Neural cell (in vitro differentiated cells): ENCODE results near the gene RXFP4. TPM values are rescaled to one million over a fixed set of nuclear protein-coding genes. Genes with fewer than 3 reads are reported as not detected.
A peak's percentile ranks its signal among the peaks of the same experiment; 100 is the strongest.

Source experiments
- H2AFZ ChIP-seq: fragments of 200-600, 300-800 bp; sonication (generic), shearing (Covaris generic); 2 replicates; pipeline ENCODE4 v1.6.0; 2014; ENCODE audit warnings: low read depth, mild to moderate bottlenecking, antibody characterized with exemption, low read length, moderate library complexity
- H3F3A ChIP-seq: fragments of 200-600 bp; shearing (Covaris generic); 2 replicates; pipeline ENCODE4 v1.6.1; 2016; ENCODE audit warnings: mild to moderate bottlenecking, moderate library complexity, mixed read lengths, antibody characterized with exemption, low read length; ENCODE audit not compliant: insufficient read depth, poor library complexity, severe bottlenecking
- H3K27ac ChIP-seq: fragments of 200-600, 300-800 bp; sonication (generic), shearing (Covaris generic); 2 replicates; pipeline ENCODE4 v1.5.1; 2014; ENCODE audit warnings: mild to moderate bottlenecking, low read length, moderate library complexity
- H3K27me3 ChIP-seq: fragments of 300-800, 200-600 bp; sonication (generic), shearing (Covaris generic); 2 replicates; pipeline ENCODE4 v1.6.0; 2014; ENCODE audit warnings: mild to moderate bottlenecking, low read depth, low read length, moderate library complexity; ENCODE audit not compliant: insufficient read depth
- H3K36me3 ChIP-seq: fragments of 300-800, 200-600 bp; sonication (generic), shearing (Covaris generic); 2 replicates; pipeline ENCODE4 v1.5.1; 2014; ENCODE audit warnings: mild to moderate bottlenecking, antibody characterized with exemption, low read length, moderate library complexity; ENCODE audit not compliant: insufficient read depth
- H3K4me2 ChIP-seq: fragments of 300-800, 200-600 bp; sonication (generic), shearing (Covaris generic); 2 replicates; pipeline ENCODE4 v1.6.0; 2014; ENCODE audit warnings: mild to moderate bottlenecking, low read length
- H3K4me3 ChIP-seq: fragments of 300-800, 200-600 bp; sonication (generic), shearing (Covaris generic); 2 replicates; pipeline ENCODE4 v1.5.1; 2014; ENCODE audit warnings: mild to moderate bottlenecking, low read length, moderate library complexity
- H3K79me2 ChIP-seq: fragments of 200-600 bp; shearing (Covaris generic); replicated peaks from 2 replicates; pipeline ENCODE4 v1.6.0; 2014; ENCODE audit warnings: mild to moderate bottlenecking, low read length, moderate library complexity; ENCODE audit not compliant: insufficient read depth
- H3K9ac ChIP-seq: fragments of 300-800, 200-600 bp; sonication (generic), shearing (Covaris generic); 2 replicates; pipeline ENCODE4 v1.6.1; 2016; ENCODE audit warnings: mild to moderate bottlenecking, low read length, mixed read lengths
- H3K9me2 ChIP-seq: fragments of 200-600 bp; shearing (Covaris generic); 2 replicates; pipeline ENCODE4 v1.6.1; 2016; ENCODE audit warnings: mild to moderate bottlenecking, low read length, mixed read lengths; ENCODE audit not compliant: insufficient read depth
- H3K9me3 ChIP-seq: fragments of 200-600, 300-800 bp; sonication (generic), shearing (Covaris generic); 2 replicates; pipeline ENCODE4 v1.6.1; 2016; ENCODE audit warnings: mild to moderate bottlenecking, mixed run types, low read length, moderate library complexity, mixed read lengths
- H4K20me1 ChIP-seq: fragments of 200-600 bp; shearing (Covaris generic); 2 replicates; pipeline ENCODE4 v1.6.1; 2016; ENCODE audit warnings: mild to moderate bottlenecking, mixed run types; ENCODE audit not compliant: insufficient read depth
- EP300 ChIP-seq: fragments of 450-650 bp; conservative IDR thresholded peaks from 2 replicates; pipeline ENCODE4 v1.6.1; 2014; ENCODE audit warnings: antibody characterized with exemption, mild to moderate bottlenecking, moderate library complexity; ENCODE audit not compliant: poor library complexity, severe bottlenecking
- EZH2 ChIP-seq: fragments of 200-600, 300-800 bp; shearing (Covaris generic), sonication (generic); IDR thresholded peaks from 2 replicates; pipeline ENCODE4 v1.6.1; 2014; ENCODE audit warnings: antibody characterized with exemption, low read length, borderline replicate concordance, mild to moderate bottlenecking; ENCODE audit not compliant: insufficient read depth, poor library complexity, severe bottlenecking
- MXI1 ChIP-seq: fragments of 450-650 bp; conservative IDR thresholded peaks from 2 replicates; pipeline ENCODE4 v1.6.1; 2014; ENCODE audit warnings: antibody characterized with exemption, mild to moderate bottlenecking; ENCODE audit not compliant: poor library complexity, severe bottlenecking
- POLR2AphosphoS5 ChIP-seq: IDR thresholded peaks from 2 replicates; pipeline ENCODE4 v1.6.1; 2012
- RAD21 ChIP-seq: fragments of 450-650 bp; conservative IDR thresholded peaks from 2 replicates; pipeline ENCODE4 v1.6.1; 2014; ENCODE audit warnings: antibody characterized with exemption, mild to moderate bottlenecking, moderate library complexity
- SMC3 ChIP-seq: fragments of 450-650 bp; conservative IDR thresholded peaks from 2 replicates; pipeline ENCODE4 v1.6.1; 2014; ENCODE audit warnings: antibody characterized with exemption, mild to moderate bottlenecking, moderate library complexity; ENCODE audit not compliant: poor library complexity
- TAF1 ChIP-seq: IDR thresholded peaks from 2 replicates; pipeline ENCODE4 v1.6.1; 2012; ENCODE audit warnings: low read depth
- polyA plus RNA-seq: library from polyadenylated mRNA; depleted of rRNA; stranded (reverse); fragments of >200 nt; gene quantifications from 2 replicates; pipeline ENCODE4 v1.2.3, GENCODE V29; 2014
- TF ChIP-seq, protein P1 (sequence below): IDR thresholded peaks from 2 replicates; pipeline ENCODE4 v1.6.1; 2012; ENCODE audit warnings: borderline replicate concordance
- TF ChIP-seq, protein P2 (sequence below): fragments of 450-650 bp; IDR thresholded peaks from 2 replicates; pipeline ENCODE4 v1.5.1; 2014; ENCODE audit warnings: antibody characterized with exemption, mild to moderate bottlenecking, moderate library complexity; ENCODE audit not compliant: poor library complexity, severe bottlenecking

The RXFP4 gene
- polyA plus RNA-seq, 1 donor from 2014 or later: not detected

GRCh38 chr1:155910621-155911121 is 30.8 kb upstream of the RXFP4 start:
- Histone ChIP-seq H3K9me2 (no peaks in the 10 kb centered on the region), H3K36me3 (no peaks in the 10 kb centered on the region), H3F3A (no peaks in the 10 kb centered on the region), H3K9ac (peak overlapping the region; percentile 78), H3K4me3 (peak overlapping the region; percentile 89), H3K9me3 (no peaks in the 10 kb centered on the region), H2AFZ (peak overlapping the region; percentile 45), H3K27me3 (no peaks in the 10 kb centered on the region), H3K27ac (peak overlapping the region; percentile 68), H3K79me2 (peaks cover 22% of the 10 kb centered on the region), H3K4me2 (peak overlapping the region; percentile 61), H4K20me1 (no peaks in the 10 kb centered on the region)
- TF ChIP-seq EZH2 (no peak), MXI1 (peak; percentile 37), TAF1 (peak; percentile 18)

DNA sequence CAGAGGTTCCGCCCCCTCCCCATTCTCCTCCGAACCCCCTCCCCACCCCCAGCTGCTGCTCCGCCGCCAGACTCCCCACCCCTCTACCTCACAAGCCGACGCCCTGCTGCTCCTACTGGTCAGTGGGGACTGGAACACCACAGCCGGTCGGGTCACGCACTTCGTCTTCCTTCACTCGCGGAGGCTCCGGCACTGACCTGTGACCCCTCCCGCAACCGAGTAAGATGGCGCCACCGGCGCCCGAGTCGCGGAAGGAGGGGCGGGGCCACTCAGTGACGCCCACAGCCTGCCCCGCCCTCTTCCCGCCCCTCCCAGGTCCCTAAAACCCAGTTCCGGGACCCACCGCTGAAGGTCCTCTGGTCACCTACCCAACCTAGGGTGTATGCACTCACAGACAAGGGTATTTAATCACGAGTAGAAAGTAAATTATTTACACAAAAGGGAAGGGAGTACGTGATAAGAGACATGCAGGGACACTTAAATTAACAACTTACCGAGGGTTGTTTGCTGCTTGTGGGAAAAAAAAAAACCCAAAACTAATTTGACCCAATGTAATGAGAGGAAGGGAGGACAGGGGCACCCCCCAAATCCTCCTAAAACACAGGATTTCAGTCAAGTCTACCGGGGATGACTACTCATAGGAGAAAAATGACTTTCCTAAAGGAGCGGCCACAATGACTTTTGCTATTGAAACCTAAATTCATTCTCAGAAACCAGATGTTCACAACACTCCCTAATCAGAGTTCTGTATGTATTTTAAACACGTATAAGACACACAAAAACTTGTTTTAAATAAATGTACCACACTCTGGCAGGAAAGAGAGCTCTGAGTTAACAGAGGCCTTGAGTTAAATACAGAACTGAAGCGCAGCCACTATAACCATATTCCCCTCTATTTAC is 30.0 kb upstream of the RXFP4 start, which contains the start of gene RIT1:
Gene RIT1, minus strand, starts transcription at position 194 of the 900 bp plus-strand sequence. CDS start 588 bp downstream, outside the sequence.
- Histone ChIP-seq H3K79me2 (peaks cover 22% of the 10 kb centered on the region), H3K9ac (peak within 1 kb of the TSS; percentile 78), H3K36me3 (peaks cover 3% of the 10 kb centered on the region), H3K27ac (peak within 1 kb of the TSS; percentile 68), H3K9me2 (no peaks in the 10 kb centered on the region), H3F3A (no peaks in the 10 kb centered on the region), H3K9me3 (no peaks in the 10 kb centered on the region), H3K4me3 (peak within 1 kb of the TSS; percentile 89), H4K20me1 (no peaks in the 10 kb centered on the region), H3K4me2 (peak within 1 kb of the TSS; percentile 61), H3K27me3 (no peaks in the 10 kb centered on the region), H2AFZ (peak within 1 kb of the TSS; percentile 45)
- TF ChIP-seq RAD21 (no peak), POLR2AphosphoS5 (peak; percentile 82), EZH2 (no peak)
- TF ChIP-seq, protein P1, sequence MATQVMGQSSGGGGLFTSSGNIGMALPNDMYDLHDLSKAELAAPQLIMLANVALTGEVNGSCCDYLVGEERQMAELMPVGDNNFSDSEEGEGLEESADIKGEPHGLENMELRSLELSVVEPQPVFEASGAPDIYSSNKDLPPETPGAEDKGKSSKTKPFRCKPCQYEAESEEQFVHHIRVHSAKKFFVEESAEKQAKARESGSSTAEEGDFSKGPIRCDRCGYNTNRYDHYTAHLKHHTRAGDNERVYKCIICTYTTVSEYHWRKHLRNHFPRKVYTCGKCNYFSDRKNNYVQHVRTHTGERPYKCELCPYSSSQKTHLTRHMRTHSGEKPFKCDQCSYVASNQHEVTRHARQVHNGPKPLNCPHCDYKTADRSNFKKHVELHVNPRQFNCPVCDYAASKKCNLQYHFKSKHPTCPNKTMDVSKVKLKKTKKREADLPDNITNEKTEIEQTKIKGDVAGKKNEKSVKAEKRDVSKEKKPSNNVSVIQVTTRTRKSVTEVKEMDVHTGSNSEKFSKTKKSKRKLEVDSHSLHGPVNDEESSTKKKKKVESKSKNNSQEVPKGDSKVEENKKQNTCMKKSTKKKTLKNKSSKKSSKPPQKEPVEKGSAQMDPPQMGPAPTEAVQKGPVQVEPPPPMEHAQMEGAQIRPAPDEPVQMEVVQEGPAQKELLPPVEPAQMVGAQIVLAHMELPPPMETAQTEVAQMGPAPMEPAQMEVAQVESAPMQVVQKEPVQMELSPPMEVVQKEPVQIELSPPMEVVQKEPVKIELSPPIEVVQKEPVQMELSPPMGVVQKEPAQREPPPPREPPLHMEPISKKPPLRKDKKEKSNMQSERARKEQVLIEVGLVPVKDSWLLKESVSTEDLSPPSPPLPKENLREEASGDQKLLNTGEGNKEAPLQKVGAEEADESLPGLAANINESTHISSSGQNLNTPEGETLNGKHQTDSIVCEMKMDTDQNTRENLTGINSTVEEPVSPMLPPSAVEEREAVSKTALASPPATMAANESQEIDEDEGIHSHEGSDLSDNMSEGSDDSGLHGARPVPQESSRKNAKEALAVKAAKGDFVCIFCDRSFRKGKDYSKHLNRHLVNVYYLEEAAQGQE: peak; percentile 33

DNA sequence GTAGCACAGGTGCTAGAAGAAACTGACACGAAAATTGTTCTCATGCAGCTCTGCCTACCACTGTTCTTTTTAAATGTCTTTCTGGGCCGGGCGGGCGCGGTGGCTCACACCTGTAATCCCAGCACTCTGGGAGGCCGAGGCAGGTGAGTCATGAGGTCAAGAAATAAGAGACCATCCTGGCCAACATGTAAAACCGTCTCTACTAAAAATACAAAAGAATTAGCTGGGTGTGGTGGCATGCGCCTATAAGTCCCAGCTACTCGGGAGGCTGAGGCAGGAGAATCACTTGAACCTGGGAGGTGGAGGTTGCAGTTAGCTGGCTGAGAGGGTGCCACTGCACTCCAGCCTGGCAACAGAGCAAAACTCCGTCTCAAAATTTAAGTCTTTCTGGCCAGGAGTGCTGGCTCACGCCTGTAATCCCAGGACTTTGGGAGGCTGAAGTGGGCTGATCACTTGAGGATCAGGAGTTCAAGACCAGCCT is 29.3 kb upstream of the RXFP4 start:
- no peak overlapping the region for H2AFZ ChIP-seq
- peaks cover 22% of the 10 kb centered on the region for H3K79me2 ChIP-seq
- no peaks in the 10 kb centered on the region for H3K9me2 ChIP-seq
- peaks cover 5% of the 10 kb centered on the region for H3K36me3 ChIP-seq
- H3K9ac ChIP-seq: no peak overlapping the region
- H3K9me3 ChIP-seq: no peaks in the 10 kb centered on the region
- H4K20me1 ChIP-seq: no peaks in the 10 kb centered on the region
- no peaks in the 10 kb centered on the region for H3K27me3 ChIP-seq
- H3F3A ChIP-seq: no peaks in the 10 kb centered on the region
- H3K4me2 ChIP-seq: no peak overlapping the region
- no peak overlapping the region for H3K27ac ChIP-seq
- TF ChIP-seq, protein P1: no peak
- no peak for TF ChIP-seq RAD21
- TF ChIP-seq TAF1: no peak
- TF ChIP-seq, protein P2, sequence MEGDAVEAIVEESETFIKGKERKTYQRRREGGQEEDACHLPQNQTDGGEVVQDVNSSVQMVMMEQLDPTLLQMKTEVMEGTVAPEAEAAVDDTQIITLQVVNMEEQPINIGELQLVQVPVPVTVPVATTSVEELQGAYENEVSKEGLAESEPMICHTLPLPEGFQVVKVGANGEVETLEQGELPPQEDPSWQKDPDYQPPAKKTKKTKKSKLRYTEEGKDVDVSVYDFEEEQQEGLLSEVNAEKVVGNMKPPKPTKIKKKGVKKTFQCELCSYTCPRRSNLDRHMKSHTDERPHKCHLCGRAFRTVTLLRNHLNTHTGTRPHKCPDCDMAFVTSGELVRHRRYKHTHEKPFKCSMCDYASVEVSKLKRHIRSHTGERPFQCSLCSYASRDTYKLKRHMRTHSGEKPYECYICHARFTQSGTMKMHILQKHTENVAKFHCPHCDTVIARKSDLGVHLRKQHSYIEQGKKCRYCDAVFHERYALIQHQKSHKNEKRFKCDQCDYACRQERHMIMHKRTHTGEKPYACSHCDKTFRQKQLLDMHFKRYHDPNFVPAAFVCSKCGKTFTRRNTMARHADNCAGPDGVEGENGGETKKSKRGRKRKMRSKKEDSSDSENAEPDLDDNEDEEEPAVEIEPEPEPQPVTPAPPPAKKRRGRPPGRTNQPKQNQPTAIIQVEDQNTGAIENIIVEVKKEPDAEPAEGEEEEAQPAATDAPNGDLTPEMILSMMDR: no peak
- no peak for TF ChIP-seq MXI1
- no peak for TF ChIP-seq SMC3
- no peak for TF ChIP-seq EZH2
- no peak for TF ChIP-seq EP300
- no peak overlapping the region for H3K4me3 ChIP-seq
